ENCODE results near the gene LRRC8B. TPM values are rescaled to one million over a fixed set of nuclear protein-coding genes. Genes with fewer than 3 reads are reported as not detected.

LRRC8B gene
- total RNA-seq, 3 donors from 2014 or later (not counting 1 experiment from before 2014, with no cell fraction given): 1.7 to 2.9 (median 2.9) TPM

DNA sequence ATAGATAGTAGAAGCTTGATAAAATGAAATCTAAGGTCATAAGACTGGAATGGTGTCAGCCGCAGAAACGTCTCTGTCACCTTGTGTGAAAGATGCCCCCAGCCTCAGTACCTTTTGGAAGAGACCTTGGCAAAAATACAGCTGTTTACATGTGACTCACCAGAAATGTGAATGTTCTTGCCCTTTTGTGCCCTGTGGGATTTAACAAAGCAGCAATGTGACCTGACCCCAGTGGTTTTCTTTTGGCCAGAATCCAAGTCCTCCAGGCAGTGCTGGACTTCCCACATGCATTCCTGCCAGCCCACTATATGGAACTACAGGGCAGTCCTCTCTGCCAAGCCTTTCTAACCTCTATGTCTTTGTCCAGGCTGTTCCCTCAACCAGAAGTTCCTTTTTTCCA lies 81.1 kb downstream of the LRRC8B start:
- H3K27me3 ChIP-seq (ENCODE audit: control insufficient read depth, insufficient read depth, low read length): no peaks in the 10 kb centered on the region
- no peaks in the 10 kb centered on the region for H3K36me3 ChIP-seq (ENCODE audit: control insufficient read depth, insufficient read depth, low read length)
- no peak overlapping the region for H3K4me3 ChIP-seq (ENCODE audit: low read length)
- no peak overlapping the region for H3K4me3 Mint-ChIP-seq
- intact Hi-C loops (cut with micrococcal nuclease): no loop called here
- ATAC-seq (no peak), DNase-seq (no peak)
- no peaks in the 10 kb centered on the region for H3K9me3 Mint-ChIP-seq
- no peaks in the 10 kb centered on the region for H3K9me3 ChIP-seq (ENCODE audit: control insufficient read depth, insufficient read depth, low read length)
- WGBS (ENCODE audit: insufficient coverage): 93% methylated on average over 2 of the region's 2 CpGs
- TF ChIP-seq, protein P1, sequence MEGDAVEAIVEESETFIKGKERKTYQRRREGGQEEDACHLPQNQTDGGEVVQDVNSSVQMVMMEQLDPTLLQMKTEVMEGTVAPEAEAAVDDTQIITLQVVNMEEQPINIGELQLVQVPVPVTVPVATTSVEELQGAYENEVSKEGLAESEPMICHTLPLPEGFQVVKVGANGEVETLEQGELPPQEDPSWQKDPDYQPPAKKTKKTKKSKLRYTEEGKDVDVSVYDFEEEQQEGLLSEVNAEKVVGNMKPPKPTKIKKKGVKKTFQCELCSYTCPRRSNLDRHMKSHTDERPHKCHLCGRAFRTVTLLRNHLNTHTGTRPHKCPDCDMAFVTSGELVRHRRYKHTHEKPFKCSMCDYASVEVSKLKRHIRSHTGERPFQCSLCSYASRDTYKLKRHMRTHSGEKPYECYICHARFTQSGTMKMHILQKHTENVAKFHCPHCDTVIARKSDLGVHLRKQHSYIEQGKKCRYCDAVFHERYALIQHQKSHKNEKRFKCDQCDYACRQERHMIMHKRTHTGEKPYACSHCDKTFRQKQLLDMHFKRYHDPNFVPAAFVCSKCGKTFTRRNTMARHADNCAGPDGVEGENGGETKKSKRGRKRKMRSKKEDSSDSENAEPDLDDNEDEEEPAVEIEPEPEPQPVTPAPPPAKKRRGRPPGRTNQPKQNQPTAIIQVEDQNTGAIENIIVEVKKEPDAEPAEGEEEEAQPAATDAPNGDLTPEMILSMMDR (IDR thresholded peaks at IDR 0.05): no peak
- H3K4me1 ChIP-seq (ENCODE audit: control insufficient read depth, insufficient read depth, low read length): peaks cover 39% of the 10 kb centered on the region
- H3K27ac Mint-ChIP-seq: peak overlapping the region in 1 of 2 donors; percentile 38
- H3K27me3 Mint-ChIP-seq (ENCODE audit: low read depth in 2 of 2): no peaks in the 10 kb centered on the region
- peaks cover 42 to 53% of the 10 kb centered on the region in 2 donors for H3K4me1 Mint-ChIP-seq
- H3K36me3 Mint-ChIP-seq: no peaks in the 10 kb centered on the region
- H3K27ac ChIP-seq (ENCODE audit: low read length): no peak overlapping the region

DNA sequence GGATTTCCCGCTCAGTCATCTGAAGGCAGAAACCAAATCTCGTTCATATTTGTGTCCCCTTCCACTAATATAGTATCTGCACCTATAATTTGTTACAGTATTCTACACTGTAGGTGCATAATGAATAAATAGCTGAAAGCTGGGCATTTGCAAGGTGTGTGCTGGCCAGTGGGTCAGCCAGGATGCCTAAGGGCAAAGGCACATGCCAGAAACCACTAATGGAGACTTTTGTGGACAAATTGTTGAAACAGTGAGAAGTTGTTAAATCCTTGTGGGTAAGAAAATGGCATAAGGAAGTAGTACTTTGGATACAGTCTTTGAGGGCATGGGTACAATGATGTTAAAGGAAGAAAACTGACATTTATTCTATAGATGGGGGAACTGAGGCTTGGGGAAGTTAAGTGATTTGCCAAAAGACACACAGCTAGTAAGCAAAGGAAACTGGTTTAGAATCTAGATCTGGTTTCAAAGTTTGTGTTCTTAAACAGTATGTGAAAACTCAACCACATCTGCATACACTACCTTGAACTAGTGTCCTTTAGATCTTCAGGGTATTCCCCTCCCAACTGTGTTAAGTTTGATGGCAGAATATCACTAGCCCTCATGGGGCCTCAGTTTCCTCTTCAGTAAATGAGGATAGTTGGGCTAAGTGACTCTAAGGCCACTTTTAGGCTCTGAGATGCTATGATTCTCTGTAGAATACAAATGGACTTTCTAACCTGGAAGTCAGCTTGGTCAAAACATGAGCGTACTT lies 81.8 kb downstream of the LRRC8B start:
- intact Hi-C loops (cut with micrococcal nuclease): no loop called here
- H3K4me3 ChIP-seq (ENCODE audit: low read length): no peak overlapping the region

DNA sequence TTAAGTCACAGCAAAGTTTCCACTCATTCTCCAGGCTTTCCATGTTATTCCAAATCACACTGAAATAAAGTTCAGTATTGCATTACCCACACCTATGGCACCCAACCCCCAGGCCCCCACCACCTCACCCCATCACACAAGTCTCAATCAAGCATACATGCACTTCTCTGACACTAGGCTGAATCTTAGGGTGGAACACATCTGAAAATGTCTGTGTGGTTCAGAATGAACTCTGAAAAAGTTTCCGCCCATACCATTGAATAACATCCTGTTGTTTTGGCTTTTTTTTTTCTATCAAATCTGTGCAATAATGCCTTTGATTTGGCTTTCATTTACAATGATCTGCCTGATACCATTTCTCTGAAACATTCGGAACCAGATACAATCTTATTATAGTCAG lies 82.5 kb downstream of the LRRC8B start:
- H3K27me3 ChIP-seq (ENCODE audit: control insufficient read depth, insufficient read depth, low read length): no peaks in the 10 kb centered on the region
- TF ChIP-seq, protein P1 (IDR thresholded peaks at IDR 0.05): no peak
- Mint-ChIP-seq H3K27me3 (ENCODE audit: low read depth in 2 of 2) (no peaks in the 10 kb centered on the region), H3K9me3 (no peaks in the 10 kb centered on the region), H3K4me3 (peak overlapping the region; percentile 13), H3K36me3 (no peaks in the 10 kb centered on the region), H3K4me1 (peaks cover 55 to 67% of the 10 kb centered on the region in 2 donors), H3K27ac (peak overlapping the region; percentile 84 to 92)
- WGBS (ENCODE audit: insufficient coverage): 35% methylated on average over 2 of the region's 2 CpGs
- peaks cover 44% of the 10 kb centered on the region for H3K4me1 ChIP-seq (ENCODE audit: control insufficient read depth, insufficient read depth, low read length)
- peak in 1 of 2 donors; percentile 80 for DNase-seq
- intact Hi-C loops (cut with micrococcal nuclease): no loop called here
- no peaks in the 10 kb centered on the region for H3K9me3 ChIP-seq (ENCODE audit: control insufficient read depth, insufficient read depth, low read length)
- peak; percentile 28 to 30 (median 28) for ATAC-seq
- peak overlapping the region; percentile 44 for H3K27ac ChIP-seq (ENCODE audit: low read length)
- no peak overlapping the region for H3K4me3 ChIP-seq (ENCODE audit: low read length)
- no peaks in the 10 kb centered on the region for H3K36me3 ChIP-seq (ENCODE audit: control insufficient read depth, insufficient read depth, low read length)

More for the DNA sequence above, 81.8 kb downstream of the LRRC8B start:
- Histone ChIP-seq H3K4me1 (ENCODE audit: control insufficient read depth, insufficient read depth, low read length) (peaks cover 43% of the 10 kb centered on the region), H3K9me3 (ENCODE audit: control insufficient read depth, insufficient read depth, low read length) (no peaks in the 10 kb centered on the region), H3K27ac (ENCODE audit: low read length) (peak overlapping the region; percentile 17), H3K36me3 (ENCODE audit: control insufficient read depth, insufficient read depth, low read length) (no peaks in the 10 kb centered on the region), H3K27me3 (ENCODE audit: control insufficient read depth, insufficient read depth, low read length) (no peaks in the 10 kb centered on the region)
- Mint-ChIP-seq H3K9me3 (no peaks in the 10 kb centered on the region), H3K4me1 (peaks cover 49 to 60% of the 10 kb centered on the region in 2 donors), H3K27ac (peak overlapping the region; percentile 84 to 92), H3K27me3 (ENCODE audit: low read depth in 2 of 2) (no peaks in the 10 kb centered on the region), H3K36me3 (no peaks in the 10 kb centered on the region), H3K4me3 (no peak overlapping the region)
- WGBS (ENCODE audit: insufficient coverage): 100% methylated on average over 1 of the region's 3 CpGs
- ATAC-seq (no peak), DNase-seq (peak in 1 of 2 donors; percentile 62)
- TF ChIP-seq, protein P1 (IDR thresholded peaks at IDR 0.05): no peak

Data from natural killer cell (primary cell).